ENCODE results near the gene SDK2.

SDK2 gene

GRCh38 chr17:73390221-73390620 is 254.0 kb downstream of the SDK2 start:
- Histone ChIP-seq H3K27ac (ENCODE audit: low read length) (no peak overlapping the region), H3K36me3 (ENCODE audit: control insufficient read depth in 1 of 2, insufficient read depth in 2 of 2, low read length in 2 of 2) (no peaks in the 10 kb centered on the region), H3K4me1 (ENCODE audit: control insufficient read depth in 1 of 2, insufficient read depth in 2 of 2, low read length in 2 of 2) (no peaks in the 10 kb centered on the region), H3K27me3 (ENCODE audit: low read depth, low read length) (no peaks in the 10 kb centered on the region), H3K9me3 (ENCODE audit: control insufficient read depth in 1 of 2, low read length in 2 of 2) (no peaks in the 10 kb centered on the region), H3K4me3 (ENCODE audit: low read depth in 1 of 2, low read length in 2 of 2) (no peak overlapping the region)

DNA sequence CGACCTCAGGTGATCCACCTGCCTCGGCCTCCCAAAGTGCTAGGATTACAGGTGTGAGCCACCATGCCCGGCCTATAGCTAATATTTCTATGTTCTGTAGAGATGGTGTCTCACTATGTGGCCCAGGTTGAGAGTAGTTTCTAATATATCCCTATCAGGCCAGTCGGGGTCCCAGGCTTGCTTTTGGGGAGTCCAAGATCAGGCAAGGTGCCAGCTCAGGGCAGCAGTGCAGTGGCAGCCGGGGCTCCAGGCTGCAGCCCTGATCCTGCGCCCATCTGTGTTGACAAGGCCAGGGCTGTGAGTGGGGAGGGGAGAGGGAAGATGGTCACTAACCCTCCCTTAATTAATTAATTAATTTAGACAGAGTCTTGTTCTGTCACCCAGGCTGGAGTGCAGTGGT is 254.8 kb downstream of the SDK2 start:
- Histone ChIP-seq H3K27me3 (ENCODE audit: low read depth, low read length) (no peaks in the 10 kb centered on the region), H3K27ac (ENCODE audit: low read length) (no peak overlapping the region), H3K4me3 (ENCODE audit: low read depth in 1 of 2, low read length in 2 of 2) (no peak overlapping the region), H3K4me1 (ENCODE audit: control insufficient read depth in 1 of 2, insufficient read depth in 2 of 2, low read length in 2 of 2) (no peaks in the 10 kb centered on the region), H3K9me3 (ENCODE audit: control insufficient read depth in 1 of 2, low read length in 2 of 2) (no peaks in the 10 kb centered on the region), H3K36me3 (ENCODE audit: control insufficient read depth in 1 of 2, insufficient read depth in 2 of 2, low read length in 2 of 2) (no peaks in the 10 kb centered on the region)

GRCh38 chr17:73388578-73388905 is 255.7 kb downstream of the SDK2 start:
- Histone ChIP-seq H3K27ac (ENCODE audit: low read length) (no peak overlapping the region), H3K27me3 (ENCODE audit: low read depth, low read length) (no peaks in the 10 kb centered on the region), H3K4me1 (ENCODE audit: control insufficient read depth in 1 of 2, insufficient read depth in 2 of 2, low read length in 2 of 2) (no peaks in the 10 kb centered on the region), H3K36me3 (ENCODE audit: control insufficient read depth in 1 of 2, insufficient read depth in 2 of 2, low read length in 2 of 2) (no peaks in the 10 kb centered on the region), H3K4me3 (ENCODE audit: low read depth in 1 of 2, low read length in 2 of 2) (no peak overlapping the region), H3K9me3 (ENCODE audit: control insufficient read depth in 1 of 2, low read length in 2 of 2) (no peaks in the 10 kb centered on the region)

DNA sequence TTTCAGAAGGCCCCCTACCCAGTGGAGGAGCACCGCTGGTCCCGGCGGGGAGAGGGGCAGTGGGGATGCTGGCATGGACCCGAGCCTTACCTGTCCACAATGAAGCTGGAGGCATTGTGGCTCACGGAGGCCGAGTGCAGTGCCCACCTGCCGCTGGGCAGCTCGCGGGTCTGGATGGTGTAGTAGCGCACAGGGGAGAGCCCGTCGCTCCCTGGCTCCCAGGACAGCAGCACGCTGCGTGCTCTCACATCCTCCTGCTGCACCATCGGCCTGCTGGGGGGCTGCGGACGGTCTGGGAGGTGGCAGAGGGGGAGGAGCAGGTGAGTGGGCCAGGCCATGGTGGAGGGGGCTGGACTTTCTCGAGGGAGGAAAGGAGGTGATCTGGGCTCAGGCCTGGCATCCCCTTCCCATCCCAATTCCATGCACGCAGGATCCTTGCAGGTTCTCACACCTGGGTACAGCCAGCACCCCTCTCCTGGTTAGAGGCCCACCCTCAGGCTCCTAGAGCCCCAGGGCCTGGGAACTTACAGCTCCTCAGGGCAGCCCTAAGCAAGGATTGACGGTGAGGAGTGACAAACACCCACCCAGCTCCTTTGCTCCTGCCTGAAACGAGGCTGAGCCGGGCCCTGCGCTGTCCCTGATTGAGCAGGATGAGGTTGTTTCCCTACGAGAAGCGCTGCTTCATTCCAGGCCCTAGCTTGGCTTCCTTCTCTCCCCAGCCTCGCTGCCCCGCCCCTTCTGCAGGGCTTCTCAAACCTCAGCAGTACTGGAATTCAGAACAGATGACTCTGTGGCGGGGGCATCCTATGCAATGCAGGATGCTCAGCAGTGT is 256.3 kb downstream of the SDK2 start:
- Histone ChIP-seq H3K4me1 (ENCODE audit: control insufficient read depth in 1 of 2, insufficient read depth in 2 of 2, low read length in 2 of 2) (no peaks in the 10 kb centered on the region), H3K27ac (ENCODE audit: low read length) (no peak overlapping the region), H3K27me3 (ENCODE audit: low read depth, low read length) (no peaks in the 10 kb centered on the region), H3K36me3 (ENCODE audit: control insufficient read depth in 1 of 2, insufficient read depth in 2 of 2, low read length in 2 of 2) (no peaks in the 10 kb centered on the region), H3K9me3 (ENCODE audit: control insufficient read depth in 1 of 2, low read length in 2 of 2) (no peaks in the 10 kb centered on the region), H3K4me3 (ENCODE audit: low read depth in 1 of 2, low read length in 2 of 2) (no peak overlapping the region)

GRCh38 chr17:73386561-73386960 is 257.7 kb downstream of the SDK2 start:
- Histone ChIP-seq H3K9me3 (ENCODE audit: control insufficient read depth in 1 of 2, low read length in 2 of 2) (no peaks in the 10 kb centered on the region), H3K4me3 (ENCODE audit: low read depth in 1 of 2, low read length in 2 of 2) (no peak overlapping the region), H3K36me3 (ENCODE audit: control insufficient read depth in 1 of 2, insufficient read depth in 2 of 2, low read length in 2 of 2) (no peaks in the 10 kb centered on the region), H3K27me3 (ENCODE audit: low read depth, low read length) (no peaks in the 10 kb centered on the region), H3K4me1 (ENCODE audit: control insufficient read depth in 1 of 2, insufficient read depth in 2 of 2, low read length in 2 of 2) (no peaks in the 10 kb centered on the region), H3K27ac (ENCODE audit: low read length) (no peak overlapping the region)

- no peaks in the 10 kb centered on the region for H3K27me3 ChIP-seq (ENCODE audit: low read depth, low read length)
- no peak overlapping the region for H3K4me3 ChIP-seq (ENCODE audit: low read depth in 1 of 2, low read length in 2 of 2)
- no peaks in the 10 kb centered on the region for H3K9me3 ChIP-seq (ENCODE audit: control insufficient read depth in 1 of 2, low read length in 2 of 2)
- no peaks in the 10 kb centered on the region for H3K36me3 ChIP-seq (ENCODE audit: control insufficient read depth in 1 of 2, insufficient read depth in 2 of 2, low read length in 2 of 2)
- H3K27ac ChIP-seq (ENCODE audit: low read length) = no peak overlapping the region
- no peaks in the 10 kb centered on the region for H3K4me1 ChIP-seq (ENCODE audit: control insufficient read depth in 1 of 2, insufficient read depth in 2 of 2, low read length in 2 of 2)
These were observed 259.3 kb downstream of the SDK2 start for GRCh38 chr17:73384926-73385325.

DNA sequence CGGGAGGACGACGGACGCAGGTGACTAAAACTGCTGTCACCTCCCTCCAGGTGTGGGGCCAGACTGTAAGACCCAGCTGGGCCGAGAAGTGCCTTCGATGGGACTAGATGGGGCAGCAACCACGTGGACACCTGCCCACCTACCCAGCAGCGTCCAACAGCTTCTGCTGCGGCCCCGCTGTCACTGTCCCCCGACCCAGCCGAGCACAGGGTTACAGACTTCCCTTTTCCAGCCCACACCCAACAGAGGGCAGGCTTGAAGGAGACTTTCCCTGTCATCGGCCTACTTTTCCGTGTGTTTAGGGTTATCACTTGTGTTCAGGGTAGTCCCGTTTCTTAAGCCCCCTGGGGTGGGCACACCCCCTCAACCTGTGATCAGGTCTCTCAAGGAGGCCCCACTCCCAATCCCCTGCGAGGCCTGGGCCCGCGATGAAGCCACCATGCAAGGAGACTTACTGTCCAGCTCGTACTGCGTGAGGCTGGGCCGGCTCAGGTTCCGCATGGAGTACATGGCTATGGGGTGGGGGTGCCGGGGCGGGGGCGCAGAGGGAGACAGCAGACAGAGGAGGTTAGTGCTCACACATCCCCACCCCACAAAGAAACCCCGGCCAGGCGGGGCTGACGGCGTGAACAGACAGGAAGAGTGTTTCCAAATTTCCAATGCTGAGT is 263.7 kb downstream of the SDK2 start:
- Histone ChIP-seq H3K27ac (ENCODE audit: low read length) (no peak overlapping the region), H3K9me3 (ENCODE audit: control insufficient read depth in 1 of 2, low read length in 2 of 2) (no peaks in the 10 kb centered on the region), H3K36me3 (ENCODE audit: control insufficient read depth in 1 of 2, insufficient read depth in 2 of 2, low read length in 2 of 2) (no peaks in the 10 kb centered on the region), H3K4me1 (ENCODE audit: control insufficient read depth in 1 of 2, insufficient read depth in 2 of 2, low read length in 2 of 2) (no peaks in the 10 kb centered on the region), H3K4me3 (ENCODE audit: low read depth in 1 of 2, low read length in 2 of 2) (no peak overlapping the region), H3K27me3 (ENCODE audit: low read depth, low read length) (no peaks in the 10 kb centered on the region)

DNA sequence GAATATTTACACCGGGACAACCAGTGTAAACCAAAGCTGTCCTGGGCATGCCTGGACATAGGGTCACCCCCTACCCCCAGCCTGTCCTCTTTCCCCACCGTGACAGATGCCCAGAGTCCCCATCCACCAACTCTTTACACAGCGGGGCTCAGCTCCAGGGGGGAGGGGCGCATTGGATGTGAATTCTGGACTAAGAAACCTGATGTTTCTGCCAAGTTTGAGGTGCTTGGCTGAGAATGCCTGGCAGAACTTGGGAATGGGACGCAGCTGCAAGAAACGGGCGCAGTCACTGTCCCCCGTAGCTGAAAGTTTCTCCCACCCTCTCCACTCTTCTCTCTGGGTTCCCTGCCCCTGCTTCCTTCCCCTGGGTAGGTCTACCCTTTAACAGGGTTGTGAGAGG is 264.4 kb downstream of the SDK2 start:
- no peaks in the 10 kb centered on the region for H3K27me3 ChIP-seq (ENCODE audit: low read depth, low read length)
- no peak overlapping the region for H3K27ac ChIP-seq (ENCODE audit: low read length)
- H3K4me3 ChIP-seq (ENCODE audit: low read depth in 1 of 2, low read length in 2 of 2) = no peak overlapping the region
- no peaks in the 10 kb centered on the region for H3K36me3 ChIP-seq (ENCODE audit: control insufficient read depth in 1 of 2, insufficient read depth in 2 of 2, low read length in 2 of 2)
- no peaks in the 10 kb centered on the region for H3K9me3 ChIP-seq (ENCODE audit: control insufficient read depth in 1 of 2, low read length in 2 of 2)
- H3K4me1 ChIP-seq (ENCODE audit: control insufficient read depth in 1 of 2, insufficient read depth in 2 of 2, low read length in 2 of 2) = no peaks in the 10 kb centered on the region

DNA sequence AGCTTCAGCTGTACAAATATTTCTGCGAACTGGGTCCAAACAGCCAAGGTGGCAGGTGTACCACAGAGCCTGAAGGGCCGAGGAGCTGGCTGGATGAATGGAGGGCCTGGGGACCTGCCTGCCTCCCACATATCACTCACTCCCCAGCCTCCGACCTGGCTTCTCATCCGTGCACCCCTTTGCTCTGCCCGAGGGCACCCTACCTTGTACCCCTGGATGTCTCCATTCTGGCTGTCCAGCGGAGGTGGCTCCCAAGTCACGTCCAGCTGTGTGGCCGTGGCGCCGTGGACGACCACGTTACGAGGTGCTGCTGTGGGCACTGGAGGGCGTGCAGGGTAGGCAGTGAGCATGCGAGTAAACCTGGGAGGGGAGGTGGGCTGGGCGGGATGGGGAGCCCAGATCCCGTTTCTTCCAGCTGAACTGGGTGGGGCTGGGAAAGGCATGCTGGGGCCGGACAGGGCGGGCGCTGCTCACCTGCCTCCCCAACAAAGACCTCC is 265.2 kb downstream of the SDK2 start:
- no peaks in the 10 kb centered on the region for H3K4me1 ChIP-seq (ENCODE audit: control insufficient read depth in 1 of 2, insufficient read depth in 2 of 2, low read length in 2 of 2)

GRCh38 chr17:73376636-73377035 is 267.6 kb downstream of the SDK2 start:
- no peak overlapping the region for H3K4me3 ChIP-seq (ENCODE audit: low read depth in 1 of 2, low read length in 2 of 2)
- no peaks in the 10 kb centered on the region for H3K36me3 ChIP-seq (ENCODE audit: control insufficient read depth in 1 of 2, insufficient read depth in 2 of 2, low read length in 2 of 2)
- no peaks in the 10 kb centered on the region for H3K9me3 ChIP-seq (ENCODE audit: control insufficient read depth in 1 of 2, low read length in 2 of 2)
- no peak overlapping the region for H3K27ac ChIP-seq (ENCODE audit: low read length)
- H3K27me3 ChIP-seq (ENCODE audit: low read depth, low read length) = no peaks in the 10 kb centered on the region
- H3K4me1 ChIP-seq (ENCODE audit: control insufficient read depth in 1 of 2, insufficient read depth in 2 of 2, low read length in 2 of 2) = no peaks in the 10 kb centered on the region

More for the DNA sequence above, 265.2 kb downstream of the SDK2 start:
- Histone ChIP-seq H3K27me3 (ENCODE audit: low read depth, low read length) (no peaks in the 10 kb centered on the region), H3K36me3 (ENCODE audit: control insufficient read depth in 1 of 2, insufficient read depth in 2 of 2, low read length in 2 of 2) (no peaks in the 10 kb centered on the region), H3K27ac (ENCODE audit: low read length) (no peak overlapping the region), H3K4me3 (ENCODE audit: low read depth in 1 of 2, low read length in 2 of 2) (no peak overlapping the region), H3K9me3 (ENCODE audit: control insufficient read depth in 1 of 2, low read length in 2 of 2) (no peaks in the 10 kb centered on the region)

- Histone ChIP-seq H3K4me3 (ENCODE audit: low read depth in 1 of 2, low read length in 2 of 2) (no peak overlapping the region), H3K4me1 (ENCODE audit: control insufficient read depth in 1 of 2, insufficient read depth in 2 of 2, low read length in 2 of 2) (no peaks in the 10 kb centered on the region), H3K36me3 (ENCODE audit: control insufficient read depth in 1 of 2, insufficient read depth in 2 of 2, low read length in 2 of 2) (no peaks in the 10 kb centered on the region), H3K27ac (ENCODE audit: low read length) (no peak overlapping the region), H3K27me3 (ENCODE audit: low read depth, low read length) (no peaks in the 10 kb centered on the region), H3K9me3 (ENCODE audit: control insufficient read depth in 1 of 2, low read length in 2 of 2) (no peaks in the 10 kb centered on the region)
These were observed 268.1 kb downstream of the SDK2 start for GRCh38 chr17:73376152-73376551.

Measured in muscle layer of duodenum (tissue), 2 donors.